Subcutaneous adipose tissue (tissue), 4 donors: Measurements from ENCODE around the gene PTN. TPM values are rescaled to one million over a fixed set of nuclear protein-coding genes. Genes with fewer than 3 reads are reported as not detected.

Experiments used
- total RNA-seq, 4 donors: library from RNA; depleted of rRNA; stranded (reverse); fragments of >200 nt; gene quantifications; one replicate each; pipeline ENCODE4 v1.1.0, GENCODE V29; 2016
- TF ChIP-seq, protein P1 (sequence below): fragments of 450-650 bp; IDR thresholded peaks from one replicate; pipeline ENCODE4 v1.5.1; 2016; ENCODE audit warnings: low read depth, mild to moderate bottlenecking, control low read depth, antibody characterized with exemption, moderate library complexity

The PTN gene
- total RNA-seq, 4 donors from 2014 or later, result 2.5 TPM; not detected in 3

DNA sequence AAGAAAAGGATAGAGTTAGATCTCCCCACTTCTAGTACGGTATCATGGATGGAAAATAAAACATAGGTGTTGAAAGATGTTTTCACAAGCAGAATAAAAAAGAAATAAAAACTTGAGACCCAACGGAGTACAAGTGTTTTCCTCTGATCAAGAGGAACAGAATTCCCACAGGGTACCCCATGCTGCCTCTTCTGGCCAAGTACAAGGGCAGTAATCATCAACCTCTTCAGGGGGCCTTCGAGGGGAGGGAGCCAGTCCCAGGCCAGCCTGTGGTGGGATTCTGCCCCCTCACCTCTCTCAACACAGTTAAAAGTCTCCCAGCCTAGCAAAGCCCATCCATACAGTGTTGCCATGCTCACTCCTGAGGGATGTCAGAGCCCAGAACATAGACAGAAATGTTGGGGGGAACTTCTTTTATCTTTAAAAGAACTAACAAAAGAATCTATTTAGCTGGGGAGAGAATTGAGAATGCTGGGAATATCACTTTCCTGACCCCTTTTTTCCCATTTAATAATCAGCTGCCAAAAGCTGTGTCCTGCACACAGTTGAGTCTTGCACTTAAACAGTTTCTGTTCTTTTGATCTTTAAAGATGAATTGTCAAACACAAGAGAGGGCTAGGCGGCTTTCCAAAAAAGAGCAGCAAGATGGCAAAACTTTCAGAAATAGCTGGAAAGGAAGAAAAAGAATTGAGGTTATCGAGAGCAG is 101.7 kb downstream of the PTN start:
- TF ChIP-seq, protein P1, sequence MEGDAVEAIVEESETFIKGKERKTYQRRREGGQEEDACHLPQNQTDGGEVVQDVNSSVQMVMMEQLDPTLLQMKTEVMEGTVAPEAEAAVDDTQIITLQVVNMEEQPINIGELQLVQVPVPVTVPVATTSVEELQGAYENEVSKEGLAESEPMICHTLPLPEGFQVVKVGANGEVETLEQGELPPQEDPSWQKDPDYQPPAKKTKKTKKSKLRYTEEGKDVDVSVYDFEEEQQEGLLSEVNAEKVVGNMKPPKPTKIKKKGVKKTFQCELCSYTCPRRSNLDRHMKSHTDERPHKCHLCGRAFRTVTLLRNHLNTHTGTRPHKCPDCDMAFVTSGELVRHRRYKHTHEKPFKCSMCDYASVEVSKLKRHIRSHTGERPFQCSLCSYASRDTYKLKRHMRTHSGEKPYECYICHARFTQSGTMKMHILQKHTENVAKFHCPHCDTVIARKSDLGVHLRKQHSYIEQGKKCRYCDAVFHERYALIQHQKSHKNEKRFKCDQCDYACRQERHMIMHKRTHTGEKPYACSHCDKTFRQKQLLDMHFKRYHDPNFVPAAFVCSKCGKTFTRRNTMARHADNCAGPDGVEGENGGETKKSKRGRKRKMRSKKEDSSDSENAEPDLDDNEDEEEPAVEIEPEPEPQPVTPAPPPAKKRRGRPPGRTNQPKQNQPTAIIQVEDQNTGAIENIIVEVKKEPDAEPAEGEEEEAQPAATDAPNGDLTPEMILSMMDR, result no peak

DNA sequence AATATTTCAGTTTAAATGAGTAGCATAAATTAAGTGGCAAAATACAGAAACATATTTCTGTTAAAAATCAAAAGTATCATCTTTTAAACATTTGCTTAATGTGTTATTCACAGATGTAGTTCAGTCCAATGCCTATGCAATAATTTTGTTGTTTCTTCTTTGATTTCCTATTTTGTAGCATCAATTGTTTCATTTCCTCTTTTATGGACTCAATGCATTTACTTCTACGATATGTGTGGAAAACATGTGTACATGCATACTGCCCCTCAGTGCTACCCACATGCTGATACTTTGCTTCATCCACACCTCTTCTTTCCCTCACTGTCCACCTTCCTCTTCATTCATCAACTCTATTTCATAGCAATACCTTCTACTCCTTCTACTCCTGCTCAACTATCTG is 108.1 kb downstream of the PTN start:
- TF ChIP-seq, protein P1, result no peak

DNA sequence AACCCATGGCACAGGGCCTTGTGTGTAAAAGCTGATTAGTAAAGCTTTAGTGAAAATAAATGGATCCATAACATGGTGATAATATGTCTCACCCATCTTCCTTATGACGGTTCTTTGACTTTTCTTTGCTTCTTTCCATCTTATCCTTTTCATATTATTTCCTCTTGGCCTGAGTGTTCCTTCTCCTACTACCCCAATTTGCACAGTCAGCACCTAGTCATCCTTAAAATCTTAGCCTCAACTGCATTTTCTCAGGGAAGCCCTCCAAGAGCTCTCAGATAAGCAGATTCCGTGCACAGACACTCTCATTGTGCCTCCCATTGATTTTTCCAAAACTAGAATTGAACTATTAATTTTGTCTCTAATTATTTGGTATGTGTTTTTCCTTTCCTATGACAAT is 112.4 kb downstream of the PTN start:
- TF ChIP-seq, protein P1, result no peak

DNA sequence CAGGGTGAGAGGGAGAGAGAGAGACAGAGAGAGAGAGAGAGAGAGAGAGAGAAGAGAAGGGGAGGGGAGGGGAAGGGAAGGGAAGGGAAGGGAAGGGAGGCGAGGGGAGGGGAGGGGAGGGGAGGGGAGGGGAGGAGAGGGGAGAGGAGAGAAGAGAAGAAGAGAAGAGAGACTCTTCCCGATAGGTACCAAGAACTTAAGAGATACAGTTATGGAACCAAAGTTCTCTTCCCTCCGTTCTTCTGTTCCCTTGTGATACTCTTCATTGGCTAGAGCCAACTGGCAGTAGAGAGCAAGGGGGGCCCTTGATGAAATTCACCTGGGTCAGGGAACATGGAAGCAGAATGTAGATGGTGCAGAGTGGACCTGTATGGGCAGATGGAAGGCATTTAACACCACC is 122.1 kb downstream of the PTN start:
- TF ChIP-seq, protein P1, result no peak

DNA sequence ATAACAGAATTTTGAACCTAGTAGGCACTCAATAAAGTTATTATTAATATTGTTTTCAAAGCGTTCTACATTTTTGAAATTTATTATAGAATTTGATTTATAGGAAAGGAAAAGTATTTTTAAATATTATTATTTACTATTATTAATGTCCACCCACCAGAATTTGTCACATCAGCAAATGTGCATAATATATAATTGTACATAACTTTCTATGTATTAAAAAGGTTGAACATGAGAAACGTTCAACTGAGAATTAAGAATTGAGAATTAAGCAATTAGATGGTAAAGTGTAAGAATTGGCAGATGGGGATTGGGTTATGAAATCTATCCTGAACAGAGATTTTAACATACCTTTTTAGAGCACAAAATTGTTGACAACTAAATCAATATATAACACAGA is 129.8 kb downstream of the PTN start:
- TF ChIP-seq, protein P1, result no peak

DNA sequence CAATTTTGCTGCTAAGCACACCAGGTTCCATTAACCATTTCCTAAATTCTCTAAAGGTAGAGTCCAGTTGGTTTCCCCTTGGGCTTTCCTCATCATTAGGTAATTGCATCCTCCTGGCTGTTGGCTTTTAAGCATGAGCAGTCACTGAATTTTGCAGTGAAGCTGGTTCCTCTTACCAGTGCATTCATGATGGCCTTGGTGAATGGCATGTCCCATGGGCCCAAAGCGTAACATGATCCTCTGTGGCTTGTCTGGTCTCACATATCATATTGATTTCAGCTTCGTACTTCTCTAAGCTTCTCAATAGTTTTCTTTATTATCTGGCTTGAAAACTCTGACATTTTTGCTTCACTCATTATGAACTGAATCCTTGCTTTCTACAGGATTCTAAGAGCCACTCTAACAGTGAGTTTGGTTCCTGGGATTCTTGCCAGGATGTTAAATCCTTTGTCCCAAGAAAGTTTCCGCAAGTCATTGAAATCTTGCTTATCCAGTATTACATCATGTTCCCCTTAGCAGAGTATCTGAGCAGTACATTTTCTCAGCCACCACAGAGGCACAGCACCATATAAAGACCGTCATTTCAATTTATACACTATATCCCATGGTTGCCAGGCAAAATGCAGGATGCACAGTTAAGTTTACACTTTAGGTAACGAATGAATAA is 134.2 kb downstream of the PTN start:
- TF ChIP-seq, protein P1, result no peak

DNA sequence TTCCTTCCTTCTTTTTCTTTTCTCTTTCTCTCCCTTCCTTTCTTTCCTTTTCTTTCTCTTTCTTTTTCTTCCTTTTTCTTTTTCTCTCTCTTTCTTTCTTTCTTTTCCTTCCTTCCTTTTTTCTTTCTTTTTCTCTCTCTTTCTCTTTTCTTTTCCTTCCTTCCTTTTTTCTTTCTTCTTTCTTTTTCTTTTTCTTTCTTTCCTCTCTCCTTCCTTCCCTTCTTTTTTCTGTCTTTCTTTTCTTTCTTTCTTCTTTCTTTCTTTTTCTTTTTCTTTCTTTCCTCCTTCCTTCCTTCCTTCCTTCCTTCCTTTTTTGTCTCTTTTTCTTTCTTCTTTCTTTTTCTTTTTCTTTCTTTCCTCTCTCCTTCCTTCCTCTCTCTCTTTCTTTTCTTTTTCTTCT is 136.8 kb downstream of the PTN start:
- TF ChIP-seq, protein P1, result no peak
